Measurements from ENCODE around the gene NFX1.

DNA sequence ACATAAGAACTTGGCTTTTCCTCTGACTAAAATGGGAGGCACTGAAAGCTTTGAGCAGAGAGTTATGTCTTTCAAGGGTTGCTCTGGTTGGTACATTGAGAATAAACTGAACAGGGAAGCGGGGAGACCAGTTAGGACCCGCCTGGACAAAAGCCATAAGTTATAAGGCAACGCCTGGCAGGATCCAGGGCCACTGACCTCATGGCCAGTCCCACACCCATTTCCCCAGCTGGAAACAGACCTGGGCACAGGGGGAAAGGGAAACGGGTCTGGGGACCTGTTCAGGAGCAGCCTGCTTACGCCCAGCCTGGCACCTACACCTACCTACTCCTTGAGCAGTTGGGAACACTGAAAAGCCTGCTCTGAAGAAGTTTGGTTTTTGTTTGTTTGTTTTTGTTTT is 49.0 kb upstream of the NFX1 start:
- TF ChIP-seq, protein P1, sequence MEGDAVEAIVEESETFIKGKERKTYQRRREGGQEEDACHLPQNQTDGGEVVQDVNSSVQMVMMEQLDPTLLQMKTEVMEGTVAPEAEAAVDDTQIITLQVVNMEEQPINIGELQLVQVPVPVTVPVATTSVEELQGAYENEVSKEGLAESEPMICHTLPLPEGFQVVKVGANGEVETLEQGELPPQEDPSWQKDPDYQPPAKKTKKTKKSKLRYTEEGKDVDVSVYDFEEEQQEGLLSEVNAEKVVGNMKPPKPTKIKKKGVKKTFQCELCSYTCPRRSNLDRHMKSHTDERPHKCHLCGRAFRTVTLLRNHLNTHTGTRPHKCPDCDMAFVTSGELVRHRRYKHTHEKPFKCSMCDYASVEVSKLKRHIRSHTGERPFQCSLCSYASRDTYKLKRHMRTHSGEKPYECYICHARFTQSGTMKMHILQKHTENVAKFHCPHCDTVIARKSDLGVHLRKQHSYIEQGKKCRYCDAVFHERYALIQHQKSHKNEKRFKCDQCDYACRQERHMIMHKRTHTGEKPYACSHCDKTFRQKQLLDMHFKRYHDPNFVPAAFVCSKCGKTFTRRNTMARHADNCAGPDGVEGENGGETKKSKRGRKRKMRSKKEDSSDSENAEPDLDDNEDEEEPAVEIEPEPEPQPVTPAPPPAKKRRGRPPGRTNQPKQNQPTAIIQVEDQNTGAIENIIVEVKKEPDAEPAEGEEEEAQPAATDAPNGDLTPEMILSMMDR (IDR thresholded peaks at IDR 0.05): no peak
- TF ChIP-seq EZH2 (IDR thresholded peaks at IDR 0.05): no peak
- TF ChIP-seq EZH2phosphoT487 (IDR thresholded peaks at IDR 0.05): no peak
